Pancreas (tissue), 10 donors: ENCODE measurements around the gene RASL10B. TPM values are rescaled to one million over a fixed set of nuclear protein-coding genes. Genes with fewer than 3 reads are reported as not detected.

ENCODE experiments used
- ATAC-seq, 4 donors: fragments of 200-7000 bp; cut with Tn5 transposase; one replicate each; pipeline versions ENCODE4 v1.8.0 to v1.9.1; 2020; ENCODE audit warnings: mild to moderate bottlenecking in 4 of 4, moderate library complexity in 4 of 4
- DNase-seq, 6 donors: peaks; one replicate each; pipeline ENCODE4 v3.0.0-alpha.2; 2020
- FAIRE-seq: peaks from 2 replicates; lab custom pipeline; 2012; peaks lifted over from hg19 to GRCh38; lab: Jason Lieb, UNC
- H3K27ac ChIP-seq, 4 donors: fragments of 200-600 bp; sonication (generic); 1 replicate in 3 of 4; 2 replicates in 1 of 4; pipeline versions ENCODE4 v1.5.0 to v1.8.0; 2020
- H3K27me3 ChIP-seq, 4 donors: fragments of 200-600 bp; one replicate each; pipeline ENCODE4 v1.8.0; 2021
- H3K36me3 ChIP-seq, 3 donors: fragments of 200-600 bp; sonication (generic) in 1 of 3; one replicate each; pipeline versions ENCODE4 v1.5.0 to v1.8.0; 2020 to 2021
- H3K4me1 ChIP-seq, 3 donors: fragments of 200-600 bp; one replicate each; pipeline ENCODE4 v1.8.0; 2021
- H3K4me3 ChIP-seq, 4 donors: fragments of 200-600 bp; sonication (generic) in 2 of 4; one replicate each; pipeline versions ENCODE4 v1.5.0 to v1.8.0; 2020 to 2021
- H3K9me3 ChIP-seq, 4 donors: fragments of 200-600 bp; one replicate each; pipeline ENCODE4 v1.8.0; 2021
- CTCF ChIP-seq, 4 donors: fragments of 200-600 bp; sonication (generic) in 3 of 4; IDR thresholded peaks; one replicate each; pipeline versions ENCODE4 v1.5.0 to v1.8.0; 2021; ENCODE audit warnings: antibody characterized with exemption in 4 of 4
- WGBS, 2 donors: extraction: QIAGEN DNeasy Blood & Tissue Kit; methylation state at CpG; one replicate each; pipeline ENCODE4 v1.1.7; 2013; 5-methylcytosine and 5-hydroxymethylcytosine counted together
- intact Hi-C, 3 donors: fragments of 100-400 bp; cut with DNase I; formaldehyde crosslinking; loops; one replicate each; pipeline versions ENCODE4 v1.11.1 to v1.14.2; 2022
- polyA plus RNA-seq, 2 donors: library from polyadenylated mRNA; stranded (reverse); fragments of 200-250 nt; gene quantifications; one replicate each; pipeline ENCODE4 v1.2.3, GENCODE V29; 2013
- total RNA-seq, 6 donors: library from RNA; stranded (reverse); fragmentation: NEBNext Ultra II Directional in 4 of 6; extraction: Animal tissue kit (Norgen Biotek cat#: 25700) in 4 of 6; gene quantifications; one replicate each; pipeline versions ENCODE4 v1.2.1 to v1.2.4, GENCODE V29; 2021 to 2023
- donor health status: healthy with polysubstance abuse.
- donor health status: DM: no; HTN: no; CAD: no; lungs with moderate emphysema.
- donor health status: DM: no; HTN: no; CAD: no.
- donor health status: control.
- donor health status: control.
- donor health status: Bipolar disorder and iron deficiency.
- donor health status: DM: yes; HTN: yes; CAD: no.
- donor health status: DM: no; HTN: no; CAD: no.
- donor health status: DM: no; HTN: no; CAD: no.
- donor health status: DM: yes; HTN: yes; CAD: no.

RASL10B gene
- total and polyA plus RNA-seq, 8 donors: 2.5 to 6.3 (median 4.0) TPM

DNA sequence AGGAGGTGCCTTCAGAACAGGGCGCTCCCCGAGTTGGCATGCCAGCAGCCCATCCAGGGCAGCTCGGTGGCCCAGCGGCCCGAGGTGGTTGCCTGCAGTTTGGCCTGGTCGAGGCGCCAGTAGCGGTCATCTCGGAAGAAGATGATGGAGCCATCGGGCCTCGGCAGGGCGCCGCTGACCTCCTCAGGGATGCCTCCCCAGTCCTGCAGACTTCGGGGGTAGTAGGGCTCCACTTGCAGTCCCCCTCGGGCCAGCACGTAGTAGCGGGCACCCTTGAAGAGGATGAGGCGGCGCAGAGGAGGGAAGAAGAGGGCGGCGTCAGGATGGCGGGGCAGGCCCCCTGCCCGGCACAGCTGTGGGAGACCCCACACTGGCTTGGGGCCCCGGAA lies 35.0 kb downstream of the RASL10B start:
- intact Hi-C loops: loop anchor here in 2 of 3 donors (5.0 kb wide), 1 partner anchor 36 kb away; no protein-coding TSS in a partner anchor

GRCh38 chr17:35766903-35767510 lies 35.6 kb downstream of the RASL10B start:
- TF ChIP-seq CTCF (IDR thresholded peaks at IDR 0.05): peak in 3 of 4 donors; percentile 17 to 42 (median 38)
- intact Hi-C loops: loop anchor here in 2 of 3 donors (5.0 kb wide), 1 partner anchor 35 kb away; no protein-coding TSS in a partner anchor
- Histone ChIP-seq H3K27ac (no peak overlapping the region), H3K4me3 (no peak overlapping the region), H3K36me3 (no peaks in the 10 kb centered on the region), H3K4me1 (no peaks in the 10 kb centered on the region), H3K9me3 (no peaks in the 10 kb centered on the region), H3K27me3 (no peaks in the 10 kb centered on the region)
- ATAC-seq: peak in 3 of 4 donors; percentile 20 to 29 (median 26)
- DNase-seq: peak in 1 of 6 donors; percentile 49
- no peak for FAIRE-seq
- WGBS, 2 donors: 23 to 33% methylated on average over 7 of the region's 7 CpGs

More for the DNA sequence above, 35.0 kb downstream of the RASL10B start:
- no peaks in the 10 kb centered on the region for H3K9me3 ChIP-seq
- no peaks in the 10 kb centered on the region for H3K4me1 ChIP-seq
- DNase-seq (peak in 1 of 6 donors; percentile 62), ATAC-seq (no peak), FAIRE-seq (no peak)
- TF ChIP-seq CTCF (IDR thresholded peaks at IDR 0.05): no peak
- no peaks in the 10 kb centered on the region for H3K36me3 ChIP-seq
- H3K27me3 ChIP-seq: no peaks in the 10 kb centered on the region
- no peak overlapping the region for H3K4me3 ChIP-seq
- H3K27ac ChIP-seq: no peak overlapping the region
- WGBS, 2 donors: 76 to 81% methylated on average over 23 to 24 of the region's 24 CpGs

DNA sequence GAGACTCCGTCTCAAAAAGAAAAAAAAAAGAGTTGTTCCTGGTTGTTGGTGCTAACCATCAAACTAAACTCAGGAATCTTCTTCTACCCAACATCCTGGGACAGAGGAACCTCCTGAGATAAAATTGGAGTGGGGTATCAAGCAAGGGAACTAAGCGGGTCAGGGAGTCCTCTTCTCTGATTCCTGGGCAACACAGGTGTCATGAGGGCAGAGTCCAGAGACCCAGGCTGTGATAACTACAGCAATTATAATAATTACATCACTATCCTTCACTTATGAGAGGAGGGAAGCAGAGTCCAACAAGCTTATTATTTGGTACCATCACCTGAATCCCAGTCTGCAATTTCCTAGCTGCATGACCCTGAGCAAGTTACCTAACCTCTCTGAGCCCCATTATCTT lies 37.4 kb downstream of the RASL10B start:
- FAIRE-seq (no peak), ATAC-seq (no peak), DNase-seq (no peak)
- TF ChIP-seq CTCF (IDR thresholded peaks at IDR 0.05): no peak
- Histone ChIP-seq H3K4me1 (no peaks in the 10 kb centered on the region), H3K4me3 (no peak overlapping the region), H3K36me3 (no peaks in the 10 kb centered on the region), H3K27me3 (no peaks in the 10 kb centered on the region), H3K27ac (no peak overlapping the region), H3K9me3 (no peaks in the 10 kb centered on the region)
- intact Hi-C loops: loop anchor here in 2 of 3 donors (5.0 kb wide), 1 partner anchor 34 kb away; no protein-coding TSS in a partner anchor
- WGBS, 2 donors: 82 to 87% methylated on average over 2 of the region's 2 CpGs

DNA sequence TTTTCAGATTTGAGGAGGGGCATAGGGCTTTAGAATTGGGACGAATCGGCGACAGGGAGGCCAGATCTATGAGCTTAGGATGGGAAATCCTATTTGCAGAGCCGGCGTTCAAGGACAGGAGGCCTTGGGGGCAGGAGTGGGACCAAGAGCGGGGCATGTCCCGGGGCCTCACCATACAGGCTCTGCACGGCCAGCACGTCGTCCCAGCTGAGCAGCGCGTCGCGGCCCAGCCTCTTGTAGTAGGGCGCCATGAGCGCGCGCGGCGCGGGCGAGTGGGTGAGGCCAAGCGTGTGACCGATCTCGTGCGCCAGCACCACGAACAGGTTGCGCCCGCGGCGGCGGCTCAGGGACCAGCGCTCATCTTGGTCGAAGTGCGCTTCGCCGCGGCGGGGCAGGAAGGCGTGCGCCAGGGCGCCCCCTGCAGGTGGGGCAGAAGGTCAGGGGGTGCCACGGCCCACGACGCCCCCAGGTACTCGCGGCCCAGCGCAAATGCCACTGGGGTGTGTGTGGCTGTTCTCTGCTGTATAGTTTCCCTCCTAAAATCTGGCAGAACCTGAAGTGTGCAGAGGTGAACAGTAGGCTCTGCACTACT lies 38.6 kb downstream of the RASL10B start:
- H3K27me3 ChIP-seq: no peaks in the 10 kb centered on the region
- H3K36me3 ChIP-seq: no peaks in the 10 kb centered on the region
- no peak for TF ChIP-seq CTCF (IDR thresholded peaks at IDR 0.05)
- 84 to 89% methylated on average over 45 to 48 of the region's 48 CpGs for WGBS, 2 donors
- no peak for ATAC-seq
- intact Hi-C loops: loop anchor here in 2 of 3 donors (5.0 kb wide), 1 partner anchor 32 kb away; no protein-coding TSS in a partner anchor
- no peak overlapping the region for H3K4me3 ChIP-seq
- no peak overlapping the region for H3K27ac ChIP-seq
- H3K9me3 ChIP-seq: no peaks in the 10 kb centered on the region
- peak in 2 of 6 donors; percentile 28 to 51 for DNase-seq
- H3K4me1 ChIP-seq: no peaks in the 10 kb centered on the region
- no peak for FAIRE-seq

- ATAC-seq: no peak
- no peak overlapping the region for H3K27ac ChIP-seq
- TF ChIP-seq CTCF (IDR thresholded peaks at IDR 0.05): no peak
- no peaks in the 10 kb centered on the region for H3K36me3 ChIP-seq
- no peaks in the 10 kb centered on the region for H3K9me3 ChIP-seq
- 86% methylated on average over 19 to 20 of the region's 20 CpGs for WGBS, 2 donors
- H3K4me1 ChIP-seq: no peaks in the 10 kb centered on the region
- DNase-seq: peak in 1 of 6 donors; percentile 41
- H3K4me3 ChIP-seq: no peak overlapping the region
- H3K27me3 ChIP-seq: no peaks in the 10 kb centered on the region
- intact Hi-C loops: no loop called here
- no peak for FAIRE-seq
Observed at GRCh38 chr17:35773129-35773528, 41.7 kb downstream of the RASL10B start.
